ENCODE results near the gene CTBS.
"Not testable (repeated sequence)": the region's sequence is repeated elsewhere in the genome, so short reads cannot be mapped to it uniquely, and the experiment has no call there.

The CTBS gene

GRCh38 chr1:84603223-84603622, 29.0 kb upstream of the CTBS start:
- TF ChIP-seq ZFX (IDR thresholded peaks at IDR 0.05; ENCODE audit: borderline replicate concordance) = no peak
- no peak for TF ChIP-seq CTCF (IDR thresholded peaks at IDR 0.05)
- no peak overlapping the region for H3K27ac ChIP-seq

GRCh38 chr1:84600796-84601195, 26.6 kb upstream of the CTBS start:
- H3K27ac ChIP-seq = no peak overlapping the region
- no peak for TF ChIP-seq ZFX (IDR thresholded peaks at IDR 0.05; ENCODE audit: borderline replicate concordance)
- no peak for TF ChIP-seq CTCF (IDR thresholded peaks at IDR 0.05)

GRCh38 chr1:84598846-84599741, 24.9 kb upstream of the CTBS start:
- TF ChIP-seq ZFX (IDR thresholded peaks at IDR 0.05; ENCODE audit: borderline replicate concordance) = no peak
- TF ChIP-seq CTCF (IDR thresholded peaks at IDR 0.05) = no peak
- H3K27ac ChIP-seq = no peak overlapping the region

GRCh38 chr1:84598418-84598817, 24.2 kb upstream of the CTBS start:
- TF ChIP-seq ZFX (IDR thresholded peaks at IDR 0.05; ENCODE audit: borderline replicate concordance) (no peak), CTCF (IDR thresholded peaks at IDR 0.05) (no peak)
- H3K27ac ChIP-seq = no peak overlapping the region

GRCh38 chr1:84597011-84597410, 22.8 kb upstream of the CTBS start:
- TF ChIP-seq ZFX (IDR thresholded peaks at IDR 0.05; ENCODE audit: borderline replicate concordance) (no peak), CTCF (IDR thresholded peaks at IDR 0.05) (no peak)
- no peak overlapping the region for H3K27ac ChIP-seq

- H3K27ac ChIP-seq = not testable (repeated sequence)
These were observed 20.7 kb upstream of the CTBS start for GRCh38 chr1:84594959-84595358.

- H3K27ac ChIP-seq = no peak overlapping the region
- no peak for TF ChIP-seq CTCF (IDR thresholded peaks at IDR 0.05)
- no peak for TF ChIP-seq ZFX (IDR thresholded peaks at IDR 0.05; ENCODE audit: borderline replicate concordance)
These were observed 12.9 kb upstream of the CTBS start for GRCh38 chr1:84587099-84587498.
